ENCODE data around the gene GAPT.

Gene GAPT

GRCh38 chr5:58462623-58463230, 28.5 kb upstream of the GAPT start:
- no peak overlapping the region for H3K9ac ChIP-seq (ENCODE audit: low read depth, low read length)
- no peak overlapping the region for H3K27ac ChIP-seq (ENCODE audit: low read length)
- peaks cover 13% of the 10 kb centered on the region for H3K4me1 ChIP-seq (ENCODE audit: insufficient read depth, low read length)
- H3K36me3 ChIP-seq (ENCODE audit: insufficient read depth, low read depth, low read length), result peaks cover 3% of the 10 kb centered on the region; the same call in 1 of the 2 replicates
- no peaks in the 10 kb centered on the region for H3K9me3 ChIP-seq (ENCODE audit: insufficient read depth, low read depth, low read length)
- H3K27me3 ChIP-seq (ENCODE audit: insufficient read depth, low read length), result peaks cover 16% of the 10 kb centered on the region
- no peak overlapping the region for H3K4me3 ChIP-seq (ENCODE audit: low read length)

GRCh38 chr5:58466939-58467338, 24.3 kb upstream of the GAPT start:
- Histone ChIP-seq H3K4me1 (ENCODE audit: insufficient read depth, low read length) (peaks cover 12% of the 10 kb centered on the region), H3K27ac (ENCODE audit: low read length) (no peak overlapping the region), H3K4me3 (ENCODE audit: low read length) (no peak overlapping the region), H3K27me3 (ENCODE audit: insufficient read depth, low read length) (no peaks in the 10 kb centered on the region), H3K36me3 (ENCODE audit: insufficient read depth, low read depth, low read length) (no peaks in the 10 kb centered on the region), H3K9me3 (ENCODE audit: insufficient read depth, low read depth, low read length) (no peaks in the 10 kb centered on the region), H3K9ac (ENCODE audit: low read depth, low read length) (no peak overlapping the region)

- H3K36me3 ChIP-seq (ENCODE audit: insufficient read depth, low read depth, low read length), result no peaks in the 10 kb centered on the region
- H3K4me1 ChIP-seq (ENCODE audit: insufficient read depth, low read length), result peaks cover 6% of the 10 kb centered on the region; the same call in 1 of the 2 replicates
- H3K27ac ChIP-seq (ENCODE audit: low read length), result no peak overlapping the region
- no peak overlapping the region for H3K4me3 ChIP-seq (ENCODE audit: low read length)
- no peak overlapping the region for H3K9ac ChIP-seq (ENCODE audit: low read depth, low read length)
- no peaks in the 10 kb centered on the region for H3K27me3 ChIP-seq (ENCODE audit: insufficient read depth, low read length)
- peaks cover 13% of the 10 kb centered on the region for H3K9me3 ChIP-seq (ENCODE audit: insufficient read depth, low read depth, low read length)
Measured at GRCh38 chr5:58469896-58470295, 21.3 kb upstream of the GAPT start.

GRCh38 chr5:58475404-58475803, 15.8 kb upstream of the GAPT start:
- Histone ChIP-seq H3K4me3 (ENCODE audit: low read length) (no peak overlapping the region), H3K9me3 (ENCODE audit: insufficient read depth, low read depth, low read length) (peaks cover 27% of the 10 kb centered on the region), H3K36me3 (ENCODE audit: insufficient read depth, low read depth, low read length) (no peaks in the 10 kb centered on the region), H3K9ac (ENCODE audit: low read depth, low read length) (no peak overlapping the region), H3K27me3 (ENCODE audit: insufficient read depth, low read length) (no peaks in the 10 kb centered on the region), H3K27ac (ENCODE audit: low read length) (no peak overlapping the region), H3K4me1 (ENCODE audit: insufficient read depth, low read length) (no peaks in the 10 kb centered on the region)

GRCh38 chr5:58477760-58478376, 13.4 kb upstream of the GAPT start:
- Histone ChIP-seq H3K4me1 (ENCODE audit: insufficient read depth, low read length) (no peaks in the 10 kb centered on the region), H3K9me3 (ENCODE audit: insufficient read depth, low read depth, low read length) (peaks cover 27% of the 10 kb centered on the region), H3K27ac (ENCODE audit: low read length) (no peak overlapping the region), H3K9ac (ENCODE audit: low read depth, low read length) (no peak overlapping the region), H3K36me3 (ENCODE audit: insufficient read depth, low read depth, low read length) (no peaks in the 10 kb centered on the region), H3K27me3 (ENCODE audit: insufficient read depth, low read length) (no peaks in the 10 kb centered on the region), H3K4me3 (ENCODE audit: low read length) (no peak overlapping the region)

GRCh38 chr5:58481066-58481676, 10.1 kb upstream of the GAPT start:
- H3K9ac ChIP-seq (ENCODE audit: low read depth, low read length), result no peak overlapping the region
- no peak overlapping the region for H3K27ac ChIP-seq (ENCODE audit: low read length)
- H3K36me3 ChIP-seq (ENCODE audit: insufficient read depth, low read depth, low read length), result no peaks in the 10 kb centered on the region
- no peak overlapping the region for H3K4me3 ChIP-seq (ENCODE audit: low read length)
- peaks cover 2% of the 10 kb centered on the region; the same call in 1 of the 2 replicates for H3K9me3 ChIP-seq (ENCODE audit: insufficient read depth, low read depth, low read length)
- no peaks in the 10 kb centered on the region for H3K4me1 ChIP-seq (ENCODE audit: insufficient read depth, low read length)
- H3K27me3 ChIP-seq (ENCODE audit: insufficient read depth, low read length), result no peaks in the 10 kb centered on the region

- Histone ChIP-seq H3K9ac (ENCODE audit: low read depth, low read length) (no peak overlapping the region), H3K9me3 (ENCODE audit: insufficient read depth, low read depth, low read length) (no peaks in the 10 kb centered on the region), H3K27me3 (ENCODE audit: insufficient read depth, low read length) (no peaks in the 10 kb centered on the region), H3K36me3 (ENCODE audit: insufficient read depth, low read depth, low read length) (no peaks in the 10 kb centered on the region), H3K4me3 (ENCODE audit: low read length) (no peak overlapping the region), H3K4me1 (ENCODE audit: insufficient read depth, low read length) (no peaks in the 10 kb centered on the region), H3K27ac (ENCODE audit: low read length) (no peak overlapping the region)
Measured at GRCh38 chr5:58481828-58482227, 9.4 kb upstream of the GAPT start.

GRCh38 chr5:58482536-58482935, 8.7 kb upstream of the GAPT start:
- Histone ChIP-seq H3K27ac (ENCODE audit: low read length) (no peak overlapping the region), H3K36me3 (ENCODE audit: insufficient read depth, low read depth, low read length) (no peaks in the 10 kb centered on the region), H3K9ac (ENCODE audit: low read depth, low read length) (no peak overlapping the region), H3K27me3 (ENCODE audit: insufficient read depth, low read length) (no peaks in the 10 kb centered on the region), H3K4me3 (ENCODE audit: low read length) (no peak overlapping the region), H3K9me3 (ENCODE audit: insufficient read depth, low read depth, low read length) (no peaks in the 10 kb centered on the region), H3K4me1 (ENCODE audit: insufficient read depth, low read length) (no peaks in the 10 kb centered on the region)

GRCh38 chr5:58484505-58484904, 6.7 kb upstream of the GAPT start:
- Histone ChIP-seq H3K27ac (ENCODE audit: low read length) (no peak overlapping the region), H3K4me3 (ENCODE audit: low read length) (no peak overlapping the region), H3K9ac (ENCODE audit: low read depth, low read length) (no peak overlapping the region), H3K4me1 (ENCODE audit: insufficient read depth, low read length) (no peaks in the 10 kb centered on the region), H3K36me3 (ENCODE audit: insufficient read depth, low read depth, low read length) (no peaks in the 10 kb centered on the region), H3K27me3 (ENCODE audit: insufficient read depth, low read length) (no peaks in the 10 kb centered on the region), H3K9me3 (ENCODE audit: insufficient read depth, low read depth, low read length) (no peaks in the 10 kb centered on the region)

GRCh38 chr5:58486290-58486689, 4.9 kb upstream of the GAPT start:
- H3K36me3 ChIP-seq (ENCODE audit: insufficient read depth, low read depth, low read length), result no peaks in the 10 kb centered on the region
- no peak overlapping the region for H3K9ac ChIP-seq (ENCODE audit: low read depth, low read length)
- no peak overlapping the region for H3K4me3 ChIP-seq (ENCODE audit: low read length)
- H3K4me1 ChIP-seq (ENCODE audit: insufficient read depth, low read length), result peaks cover 16% of the 10 kb centered on the region; the same call in 1 of the 2 replicates
- no peak overlapping the region for H3K27ac ChIP-seq (ENCODE audit: low read length)
- H3K9me3 ChIP-seq (ENCODE audit: insufficient read depth, low read depth, low read length), result no peaks in the 10 kb centered on the region
- H3K27me3 ChIP-seq (ENCODE audit: insufficient read depth, low read length), result no peaks in the 10 kb centered on the region

- Histone ChIP-seq H3K4me3 (ENCODE audit: low read length) (no peak overlapping the region; the same call in 1 of the 2 replicates), H3K27ac (ENCODE audit: low read length) (no peak overlapping the region), H3K27me3 (ENCODE audit: insufficient read depth, low read length) (no peaks in the 10 kb centered on the region), H3K4me1 (ENCODE audit: insufficient read depth, low read length) (peaks cover 21% of the 10 kb centered on the region; the same call in 1 of the 2 replicates), H3K9me3 (ENCODE audit: insufficient read depth, low read depth, low read length) (no peaks in the 10 kb centered on the region), H3K9ac (ENCODE audit: low read depth, low read length) (peak overlapping the region; percentile 1; the same call in 1 of the 2 replicates), H3K36me3 (ENCODE audit: insufficient read depth, low read depth, low read length) (no peaks in the 10 kb centered on the region)
Measured at GRCh38 chr5:58490402-58491050, 709 bp upstream of the GAPT start.
